SKM-1 (cell line): Measurements from ENCODE around the gene IRAK2.
A peak's percentile ranks its signal among the peaks of the same experiment; 100 is the strongest.
"Not testable (repeated sequence)": the region's sequence is repeated elsewhere in the genome, so short reads cannot be mapped to it uniquely, and the experiment has no call there.

ENCODE experiments used
- DNase-seq: peaks from one replicate; lab custom pipeline; 2025; ENCODE audit not compliant: unreplicated experiment; lab: John Stamatoyannopoulos, UW

Gene IRAK2

GRCh38 chr3:10164546-10165393 is at the start of gene IRAK2:
TSS of gene IRAK2 (plus strand) at chr3:10164919. CDS start at chr3:10164955, 36 bp downstream.
- DNase-seq = peak; percentile 55

GRCh38 chr3:10115326-10116137 is 49.2 kb upstream of the IRAK2 start, which contains the start of gene BRK1:
TSS of gene BRK1 (plus strand) at chr3:10115675. CDS start at chr3:10115702, 27 bp downstream.
- DNase-seq = peak; percentile 97

GRCh38 chr3:10116138-10116460 is 48.6 kb upstream of the IRAK2 start:
- no peak for DNase-seq

- DNase-seq = no peak
These were observed 47.8 kb upstream of the IRAK2 start for GRCh38 chr3:10116928-10117327.

GRCh38 chr3:10119376-10119775 is 45.3 kb upstream of the IRAK2 start:
- DNase-seq = no peak

GRCh38 chr3:10121064-10121463 is 43.7 kb upstream of the IRAK2 start:
- no peak for DNase-seq

GRCh38 chr3:10122724-10123123 is 42.0 kb upstream of the IRAK2 start:
- no peak for DNase-seq

- not testable (repeated sequence) for DNase-seq
These were observed 28.8 kb upstream of the IRAK2 start for GRCh38 chr3:10135872-10136271.

- DNase-seq = no peak
These were observed 28.2 kb upstream of the IRAK2 start for GRCh38 chr3:10136426-10137005.

GRCh38 chr3:10137178-10137577 is 27.5 kb upstream of the IRAK2 start:
- no peak for DNase-seq

GRCh38 chr3:10140996-10141546 is 23.6 kb upstream of the IRAK2 start:
- DNase-seq = no peak

GRCh38 chr3:10142707-10143560 is 21.8 kb upstream of the IRAK2 start:
- DNase-seq = no peak

- DNase-seq = no peak
These were observed 19.0 kb upstream of the IRAK2 start for GRCh38 chr3:10145685-10146084.

GRCh38 chr3:10149226-10149625 is 15.5 kb upstream of the IRAK2 start:
- DNase-seq = peak; percentile 73

GRCh38 chr3:10150987-10151386 is 13.7 kb upstream of the IRAK2 start:
- no peak for DNase-seq

GRCh38 chr3:10154335-10155122 is 10.2 kb upstream of the IRAK2 start:
- DNase-seq = no peak

GRCh38 chr3:10155123-10155472 is 9.6 kb upstream of the IRAK2 start:
- no peak for DNase-seq

GRCh38 chr3:10155658-10156057 is 9.1 kb upstream of the IRAK2 start:
- no peak for DNase-seq

- DNase-seq = no peak
These were observed 7.7 kb upstream of the IRAK2 start for GRCh38 chr3:10157031-10157430.

- DNase-seq = not testable (repeated sequence)
These were observed 6.2 kb upstream of the IRAK2 start for GRCh38 chr3:10158555-10158954.
